Measurements from ENCODE around the gene SLC43A2. TPM values are rescaled to one million over a fixed set of nuclear protein-coding genes. Genes with fewer than 3 reads are reported as not detected.

SLC43A2 gene
- polyA plus RNA-seq, 2 of the 4 experiments (the other 2 are of a cell fraction): 3.5 to 7.0 TPM

DNA sequence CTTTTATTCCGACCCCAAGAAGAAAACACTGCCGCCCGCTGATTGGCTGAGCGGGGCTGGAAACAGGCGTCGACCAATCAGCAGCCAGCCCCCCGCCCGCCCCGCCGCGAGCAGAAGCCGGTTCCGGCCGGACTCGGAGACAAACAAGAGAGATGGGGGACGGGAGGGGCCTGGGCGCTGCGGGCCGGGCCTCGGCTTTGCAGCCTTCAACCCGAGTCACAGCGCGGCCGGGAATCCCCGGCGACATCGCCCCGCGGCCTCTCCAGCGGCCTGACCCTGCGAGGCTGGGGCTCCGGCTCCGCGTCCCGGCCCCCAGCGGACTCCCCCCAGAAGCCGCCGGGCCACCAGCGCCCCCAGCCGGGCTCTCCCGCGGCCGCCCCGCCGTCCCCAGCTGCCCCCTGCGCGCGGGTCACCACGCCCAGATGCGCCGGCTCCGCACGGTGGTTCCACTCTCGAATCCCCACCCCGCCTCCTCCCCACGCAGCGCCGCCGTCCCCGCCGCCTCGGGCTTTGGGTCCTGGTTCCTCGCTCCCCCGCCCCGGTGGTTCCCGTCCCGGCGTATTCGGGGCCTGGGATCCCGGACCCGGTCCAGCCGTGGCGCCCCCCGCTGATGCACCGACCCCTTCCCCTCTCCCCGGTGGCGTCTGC is 346 bp upstream of the SLC43A2 start (continued):
- TF ChIP-seq, protein P1, sequence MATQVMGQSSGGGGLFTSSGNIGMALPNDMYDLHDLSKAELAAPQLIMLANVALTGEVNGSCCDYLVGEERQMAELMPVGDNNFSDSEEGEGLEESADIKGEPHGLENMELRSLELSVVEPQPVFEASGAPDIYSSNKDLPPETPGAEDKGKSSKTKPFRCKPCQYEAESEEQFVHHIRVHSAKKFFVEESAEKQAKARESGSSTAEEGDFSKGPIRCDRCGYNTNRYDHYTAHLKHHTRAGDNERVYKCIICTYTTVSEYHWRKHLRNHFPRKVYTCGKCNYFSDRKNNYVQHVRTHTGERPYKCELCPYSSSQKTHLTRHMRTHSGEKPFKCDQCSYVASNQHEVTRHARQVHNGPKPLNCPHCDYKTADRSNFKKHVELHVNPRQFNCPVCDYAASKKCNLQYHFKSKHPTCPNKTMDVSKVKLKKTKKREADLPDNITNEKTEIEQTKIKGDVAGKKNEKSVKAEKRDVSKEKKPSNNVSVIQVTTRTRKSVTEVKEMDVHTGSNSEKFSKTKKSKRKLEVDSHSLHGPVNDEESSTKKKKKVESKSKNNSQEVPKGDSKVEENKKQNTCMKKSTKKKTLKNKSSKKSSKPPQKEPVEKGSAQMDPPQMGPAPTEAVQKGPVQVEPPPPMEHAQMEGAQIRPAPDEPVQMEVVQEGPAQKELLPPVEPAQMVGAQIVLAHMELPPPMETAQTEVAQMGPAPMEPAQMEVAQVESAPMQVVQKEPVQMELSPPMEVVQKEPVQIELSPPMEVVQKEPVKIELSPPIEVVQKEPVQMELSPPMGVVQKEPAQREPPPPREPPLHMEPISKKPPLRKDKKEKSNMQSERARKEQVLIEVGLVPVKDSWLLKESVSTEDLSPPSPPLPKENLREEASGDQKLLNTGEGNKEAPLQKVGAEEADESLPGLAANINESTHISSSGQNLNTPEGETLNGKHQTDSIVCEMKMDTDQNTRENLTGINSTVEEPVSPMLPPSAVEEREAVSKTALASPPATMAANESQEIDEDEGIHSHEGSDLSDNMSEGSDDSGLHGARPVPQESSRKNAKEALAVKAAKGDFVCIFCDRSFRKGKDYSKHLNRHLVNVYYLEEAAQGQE (IDR thresholded peaks at IDR 0.05): peak; percentile 59
- TF ChIP-seq JUN (IDR thresholded peaks at IDR 0.05): peak in 1 of 2 experiments; percentile 74; a peak in 3 of 5 replicates

DNA sequence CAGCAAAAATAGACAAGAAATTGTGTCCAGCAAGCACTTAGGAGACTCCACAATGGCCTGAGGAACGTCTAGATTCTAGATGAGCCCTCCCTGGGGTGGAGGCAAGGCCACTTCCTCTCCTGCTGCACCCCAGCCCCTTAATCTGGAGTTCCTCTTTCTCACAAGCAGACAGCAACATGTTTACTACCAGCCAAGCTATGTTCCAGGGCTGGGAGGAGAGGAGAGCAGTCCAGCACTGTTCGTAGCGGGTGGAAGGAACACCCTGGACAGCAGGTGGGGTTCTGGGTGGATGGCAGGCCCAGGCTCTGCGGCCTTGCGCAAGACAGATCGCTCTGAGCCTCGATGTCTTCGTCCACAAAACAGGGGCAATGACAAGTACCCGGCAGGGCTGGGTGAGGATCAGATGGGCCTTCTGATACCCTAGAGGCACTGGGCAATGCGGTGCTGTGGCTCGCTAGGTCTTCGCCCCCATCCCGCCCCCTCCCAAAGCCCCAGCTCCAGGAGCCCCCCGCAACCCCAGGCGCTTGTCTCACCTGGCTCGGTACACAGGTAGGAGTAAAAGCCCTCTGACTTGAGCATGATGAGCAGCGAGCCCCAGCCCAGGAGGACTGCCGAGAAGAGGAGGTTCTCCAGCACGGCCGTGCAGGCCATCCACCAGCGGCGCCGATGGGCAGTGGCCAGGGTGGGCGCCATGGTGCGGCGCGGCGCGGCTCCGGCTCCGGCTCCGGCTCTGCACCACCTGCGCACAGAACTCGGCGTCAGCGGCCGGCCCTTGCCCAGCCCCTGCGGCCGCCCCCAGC is 1.3 kb downstream of the SLC43A2 start:
- FAIRE-seq (no peak), DNase-seq (ENCODE audit: low read depth in 1 of 2, low spot score in 1 of 2) (no peak), ATAC-seq (peak in 1 of 2 experiments; percentile 0; a peak in 2 of 6 replicates)
- Histone ChIP-seq H3K9me3 (no peaks in the 10 kb centered on the region), H3K27ac (peak overlapping the region; percentile 80 to 88; a peak in 5 of 6 replicates), H3K4me3 (peak overlapping the region; percentile 71), H3K4me1 (0 out of 3 replicates have a peak, but pooled peaks cover 4% of the 10 kb centered on the region), H3K4me2 (peak overlapping the region; percentile 95)
- 60% methylated on average over 21 of the region's 39 CpGs for WGBS (ENCODE audit: missing lambda C conversion rate)
- ChIA-PET CTCF (interaction anchor here (0.7 to 18.3 kb wide), 10 partner anchors 9 to 57 kb away, joined by 3 to 497 read pairs (median 58); partner anchors contain the start of genes PITPNA, RILP and SCARF1), POLR2A (interaction anchor here (0.5 to 3.4 kb wide), 12 partner anchors 9 to 562 kb away, joined by 3 to 49 read pairs (median 9); partner anchors contain the start of genes INPP5K, PITPNA and RILP)
- TF ChIP-seq CEBPB (IDR thresholded peaks at IDR 0.05): peak; percentile 68 to 76; a peak in 3 of 4 replicates
- TF ChIP-seq, protein P2, sequence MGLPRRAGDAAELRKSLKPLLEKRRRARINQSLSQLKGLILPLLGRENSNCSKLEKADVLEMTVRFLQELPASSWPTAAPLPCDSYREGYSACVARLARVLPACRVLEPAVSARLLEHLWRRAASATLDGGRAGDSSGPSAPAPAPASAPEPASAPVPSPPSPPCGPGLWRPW (IDR thresholded peaks at IDR 0.05): no peak
- TF ChIP-seq PHF8 (IDR thresholded peaks at IDR 0.05; ENCODE audit: borderline replicate concordance, low read depth): no peak

DNA sequence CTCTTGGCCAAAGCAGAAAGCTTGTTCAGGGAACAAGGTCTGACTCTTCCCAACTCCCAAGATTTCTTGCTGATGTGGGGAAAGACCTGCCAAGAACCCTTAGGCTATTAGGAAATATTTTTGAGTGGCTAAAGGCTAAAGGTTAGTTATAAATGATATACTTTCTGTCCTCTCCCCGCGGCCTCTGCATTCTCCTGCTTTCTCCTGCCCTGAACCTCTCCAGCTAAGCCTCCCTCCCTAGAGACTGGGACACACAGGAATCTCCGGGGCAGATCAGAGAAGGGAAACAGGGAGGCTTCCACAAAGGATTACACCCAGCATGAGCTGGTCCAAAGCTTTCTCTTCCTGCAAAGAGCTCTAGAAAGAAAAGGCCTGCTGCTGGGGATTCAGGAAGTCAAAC is 2.3 kb downstream of the SLC43A2 start:
- ChIA-PET CTCF (interaction anchor here (0.8 to 18.3 kb wide), 8 partner anchors 8 to 399 kb away, joined by 3 to 263 read pairs (median 4); partner anchors contain the start of gene RILP), POLR2A (no interaction called here)
- FAIRE-seq (no peak), DNase-seq (ENCODE audit: low read depth in 1 of 2, low spot score in 1 of 2) (no peak), ATAC-seq (no peak)
- Histone ChIP-seq H3K4me3 (no peak overlapping the region), H3K4me2 (no peak overlapping the region), H3K9me3 (no peaks in the 10 kb centered on the region), H3K4me1 (0 out of 3 replicates have a peak, but pooled peaks cover 4% of the 10 kb centered on the region), H3K27ac (no peak overlapping the region)
- 68% methylated on average over 3 of the region's 3 CpGs for WGBS (ENCODE audit: missing lambda C conversion rate)
- TF ChIP-seq HEYL (CRISPR knock-in tag; IDR thresholded peaks at IDR 0.05): no peak
- no peak for TF ChIP-seq BHLHE40 (IDR thresholded peaks at IDR 0.05; ENCODE audit: low read depth, low read length)
- TF ChIP-seq, protein P3, sequence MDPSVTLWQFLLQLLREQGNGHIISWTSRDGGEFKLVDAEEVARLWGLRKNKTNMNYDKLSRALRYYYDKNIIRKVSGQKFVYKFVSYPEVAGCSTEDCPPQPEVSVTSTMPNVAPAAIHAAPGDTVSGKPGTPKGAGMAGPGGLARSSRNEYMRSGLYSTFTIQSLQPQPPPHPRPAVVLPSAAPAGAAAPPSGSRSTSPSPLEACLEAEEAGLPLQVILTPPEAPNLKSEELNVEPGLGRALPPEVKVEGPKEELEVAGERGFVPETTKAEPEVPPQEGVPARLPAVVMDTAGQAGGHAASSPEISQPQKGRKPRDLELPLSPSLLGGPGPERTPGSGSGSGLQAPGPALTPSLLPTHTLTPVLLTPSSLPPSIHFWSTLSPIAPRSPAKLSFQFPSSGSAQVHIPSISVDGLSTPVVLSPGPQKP (IDR thresholded peaks at IDR 0.05; ENCODE audit: low read depth, low read length): no peak
- TF ChIP-seq CBX2 (IDR thresholded peaks at IDR 0.05; ENCODE audit: borderline replicate concordance, low read depth): no peak
- TF ChIP-seq HOXB5 (CRISPR knock-in tag; IDR thresholded peaks at IDR 0.05): no peak
- TF ChIP-seq CHD2 (IDR thresholded peaks at IDR 0.05; ENCODE audit: low read length, partially characterized antibody): no peak
- no peak for TF ChIP-seq POLR2A (IDR thresholded peaks at IDR 0.05; ENCODE audit: low read length)
- TF ChIP-seq ESRRA (IDR thresholded peaks at IDR 0.05; ENCODE audit: borderline replicate concordance, low read length): no peak
- no peak for TF ChIP-seq FOSL2 (IDR thresholded peaks at IDR 0.05)
- no peak for TF ChIP-seq FOSL2 (CRISPR knock-in tag; IDR thresholded peaks at IDR 0.05)
- TF ChIP-seq KDM5A (IDR thresholded peaks at IDR 0.05): no peak
- TF ChIP-seq FOSB (CRISPR knock-in tag; IDR thresholded peaks at IDR 0.05): no peak
- TF ChIP-seq RNF2 (IDR thresholded peaks at IDR 0.05; ENCODE audit: borderline replicate concordance, low read depth): no peak
- no peak for TF ChIP-seq RAD21 (conservative IDR thresholded peaks at IDR 0.05 in 1 of 2, IDR thresholded peaks at IDR 0.05 in 1 of 2)
- TF ChIP-seq, protein P4, sequence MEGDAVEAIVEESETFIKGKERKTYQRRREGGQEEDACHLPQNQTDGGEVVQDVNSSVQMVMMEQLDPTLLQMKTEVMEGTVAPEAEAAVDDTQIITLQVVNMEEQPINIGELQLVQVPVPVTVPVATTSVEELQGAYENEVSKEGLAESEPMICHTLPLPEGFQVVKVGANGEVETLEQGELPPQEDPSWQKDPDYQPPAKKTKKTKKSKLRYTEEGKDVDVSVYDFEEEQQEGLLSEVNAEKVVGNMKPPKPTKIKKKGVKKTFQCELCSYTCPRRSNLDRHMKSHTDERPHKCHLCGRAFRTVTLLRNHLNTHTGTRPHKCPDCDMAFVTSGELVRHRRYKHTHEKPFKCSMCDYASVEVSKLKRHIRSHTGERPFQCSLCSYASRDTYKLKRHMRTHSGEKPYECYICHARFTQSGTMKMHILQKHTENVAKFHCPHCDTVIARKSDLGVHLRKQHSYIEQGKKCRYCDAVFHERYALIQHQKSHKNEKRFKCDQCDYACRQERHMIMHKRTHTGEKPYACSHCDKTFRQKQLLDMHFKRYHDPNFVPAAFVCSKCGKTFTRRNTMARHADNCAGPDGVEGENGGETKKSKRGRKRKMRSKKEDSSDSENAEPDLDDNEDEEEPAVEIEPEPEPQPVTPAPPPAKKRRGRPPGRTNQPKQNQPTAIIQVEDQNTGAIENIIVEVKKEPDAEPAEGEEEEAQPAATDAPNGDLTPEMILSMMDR (IDR thresholded peaks at IDR 0.05): no peak
- TF ChIP-seq, protein P5, sequence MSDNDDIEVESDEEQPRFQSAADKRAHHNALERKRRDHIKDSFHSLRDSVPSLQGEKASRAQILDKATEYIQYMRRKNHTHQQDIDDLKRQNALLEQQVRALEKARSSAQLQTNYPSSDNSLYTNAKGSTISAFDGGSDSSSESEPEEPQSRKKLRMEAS (IDR thresholded peaks at IDR 0.05): no peak
- no peak for TF ChIP-seq ZFP36 (IDR thresholded peaks at IDR 0.05; ENCODE audit: borderline replicate concordance, partially characterized antibody)
